Activated gamma-delta T cell treated with Interleukin-2 at 50 U/mL for 16 hours (primary cell): Measurements from ENCODE around the gene FAM72A.
"Not testable (repeated sequence)": the region's sequence is repeated elsewhere in the genome, so short reads cannot be mapped to it uniquely, and the experiment has no call there.

Experiments used
- DNase-seq: peaks from one replicate; pipeline ENCODE4 v3.0.0-alpha.2; 2020

The FAM72A gene

GRCh38 chr1:206167350-206168029 is 35.1 kb downstream of the FAM72A start:
- DNase-seq = not testable (repeated sequence)

GRCh38 chr1:206145771-206146290 is 56.8 kb downstream of the FAM72A start:
- DNase-seq = no peak

GRCh38 chr1:206144605-206145004 is 58.0 kb downstream of the FAM72A start:
- DNase-seq = no peak

GRCh38 chr1:206143537-206144172 is 59.0 kb downstream of the FAM72A start:
- no peak for DNase-seq

GRCh38 chr1:206142770-206143169 is 59.9 kb downstream of the FAM72A start:
- DNase-seq = no peak

- no peak for DNase-seq
Measured at GRCh38 chr1:206142011-206142410, 60.6 kb downstream of the FAM72A start.

- DNase-seq = no peak
Measured at GRCh38 chr1:206136241-206136640, 66.4 kb downstream of the FAM72A start.
